Fibroblast of lung (primary cell): ENCODE results near the gene ZBTB7C.

Experiments used
- EZH2 ChIP-seq: IDR thresholded peaks from 2 replicates; pipeline ENCODE4 v1.5.1; 2012; ENCODE audit warnings: low read length, control low read depth, mild to moderate bottlenecking; ENCODE audit errors: missing control alignments
- TF ChIP-seq, protein P1 (sequence below), 2 donors: IDR thresholded peaks in 1 of 2; conservative IDR thresholded peaks in 1 of 2; 1 replicate in 1 of 2; 2 replicates in 1 of 2; pipeline ENCODE4 v1.5.1; 2011 to 2012; ENCODE audit warnings: low read length in 2 of 2, control low read depth in 1 of 2, inconsistent platforms in 1 of 2, low read depth in 1 of 2, mild to moderate bottlenecking in 1 of 2

DNA sequence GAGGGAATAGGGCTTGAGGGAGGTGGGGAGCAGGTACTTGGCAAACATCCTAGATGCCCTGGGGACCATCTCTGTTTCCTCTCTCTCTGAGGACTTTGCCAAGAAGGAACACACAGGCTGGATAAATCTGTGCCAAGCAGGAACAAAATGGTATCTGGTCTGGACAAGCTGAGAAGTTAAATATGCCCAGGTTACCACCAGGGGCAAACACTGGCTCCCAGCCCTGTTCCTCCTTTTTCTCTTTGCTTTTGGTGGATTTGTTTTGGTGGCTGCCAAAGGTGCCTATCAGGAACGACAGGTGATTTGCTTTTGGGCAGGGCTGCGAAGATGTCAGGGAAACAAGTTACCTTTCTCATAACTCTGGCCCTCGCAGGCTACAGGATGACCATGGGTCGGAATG is 251.2 kb downstream of the ZBTB7C start:
- TF ChIP-seq, protein P1, sequence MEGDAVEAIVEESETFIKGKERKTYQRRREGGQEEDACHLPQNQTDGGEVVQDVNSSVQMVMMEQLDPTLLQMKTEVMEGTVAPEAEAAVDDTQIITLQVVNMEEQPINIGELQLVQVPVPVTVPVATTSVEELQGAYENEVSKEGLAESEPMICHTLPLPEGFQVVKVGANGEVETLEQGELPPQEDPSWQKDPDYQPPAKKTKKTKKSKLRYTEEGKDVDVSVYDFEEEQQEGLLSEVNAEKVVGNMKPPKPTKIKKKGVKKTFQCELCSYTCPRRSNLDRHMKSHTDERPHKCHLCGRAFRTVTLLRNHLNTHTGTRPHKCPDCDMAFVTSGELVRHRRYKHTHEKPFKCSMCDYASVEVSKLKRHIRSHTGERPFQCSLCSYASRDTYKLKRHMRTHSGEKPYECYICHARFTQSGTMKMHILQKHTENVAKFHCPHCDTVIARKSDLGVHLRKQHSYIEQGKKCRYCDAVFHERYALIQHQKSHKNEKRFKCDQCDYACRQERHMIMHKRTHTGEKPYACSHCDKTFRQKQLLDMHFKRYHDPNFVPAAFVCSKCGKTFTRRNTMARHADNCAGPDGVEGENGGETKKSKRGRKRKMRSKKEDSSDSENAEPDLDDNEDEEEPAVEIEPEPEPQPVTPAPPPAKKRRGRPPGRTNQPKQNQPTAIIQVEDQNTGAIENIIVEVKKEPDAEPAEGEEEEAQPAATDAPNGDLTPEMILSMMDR (conservative IDR thresholded peaks at IDR 0.05 in 1 of 2, IDR thresholded peaks at IDR 0.05 in 1 of 2; ENCODE audit: low read depth in 1 of 2, low read length in 2 of 2) = no peak
- TF ChIP-seq EZH2 = no peak
